Uterus (tissue), 4 donors: ENCODE results near the gene PRRC2C. TPM values are rescaled to one million over a fixed set of nuclear protein-coding genes. Genes with fewer than 3 reads are reported as not detected.

Experiments used
- DNase-seq, 2 donors: peaks; one replicate each; pipeline ENCODE4 v3.0.0-alpha.2; 2019 to 2020
- H3K27ac ChIP-seq, 2 donors: fragments of 200-600 bp; sonication (generic); 1 replicate in 1 of 2; 2 replicates in 1 of 2; pipeline ENCODE4 v1.5.1; 2016 to 2018
- H3K27me3 ChIP-seq, 2 donors: fragments of 200-600 bp; sonication (generic); one replicate each; pipeline ENCODE4 v1.5.1; 2018 to 2019; ENCODE audit warnings: control low read depth in 1 of 2
- H3K36me3 ChIP-seq, 2 donors: fragments of 200-600 bp; sonication (generic); one replicate each; pipeline ENCODE4 v1.5.1; 2019; ENCODE audit warnings: control low read depth in 1 of 2
- H3K4me1 ChIP-seq, 2 donors: fragments of 200-600 bp; sonication (generic); one replicate each; pipeline ENCODE4 v1.5.1; 2018 to 2019; ENCODE audit warnings: control low read depth in 1 of 2
- H3K4me3 ChIP-seq, 2 donors: fragments of 200-600 bp; sonication (generic); 1 replicate in 1 of 2; 2 replicates in 1 of 2; pipeline ENCODE4 v1.5.1; 2018 to 2019; ENCODE audit warnings: mild to moderate bottlenecking in 1 of 2
- H3K9me3 ChIP-seq, 2 donors: fragments of 200-600 bp; sonication (generic); one replicate each; pipeline ENCODE4 v1.5.1; 2019; ENCODE audit warnings: control low read depth in 1 of 2
- CTCF ChIP-seq, 4 experiments: fragments of 200-600 bp in 2 of 4; fragments of 450-650 bp in 2 of 4; sonication (generic) in 2 of 4; IDR thresholded peaks; one replicate each; pipeline ENCODE4 v1.5.1; 2016 to 2019; ENCODE audit warnings: antibody characterized with exemption in 4 of 4, mild to moderate bottlenecking in 2 of 4, moderate library complexity in 1 of 4
- POLR2A ChIP-seq, 2 donors: fragments of 450-650 bp; IDR thresholded peaks; one replicate each; pipeline ENCODE4 v1.6.1; 2016; ENCODE audit warnings: antibody characterized with exemption in 2 of 2, mild to moderate bottlenecking in 1 of 2, moderate library complexity in 1 of 2
- intact Hi-C: fragments of 100-400 bp; cut with DNase I; formaldehyde crosslinking; loops from one replicate; pipeline ENCODE4 v1.15.1; 2023; ENCODE audit warnings: low total_unique reads
- total RNA-seq, 4 donors: library from RNA; depleted of rRNA in 3 of 4; stranded (reverse); fragments of >200 nt in 3 of 4; gene quantifications; one replicate each; pipeline versions ENCODE4 v1.1.0 to v1.2.4, GENCODE V29; 2014 to 2023
- donor health status: DM: yes; HTN: yes; CAD: no.

PRRC2C gene
- total RNA-seq, 4 donors from 2014 or later = 32.1 to 210 (median 76.1) TPM

GRCh38 chr1:171472183-171472647 is 13.1 kb upstream of the PRRC2C start:
- DNase-seq = no peak
- no peak overlapping the region for H3K4me3 ChIP-seq
- H3K36me3 ChIP-seq = no peaks in the 10 kb centered on the region
- intact Hi-C loops = no loop called here
- H3K27ac ChIP-seq = no peak overlapping the region
- H3K4me1 ChIP-seq = no peaks in the 10 kb centered on the region
- H3K9me3 ChIP-seq = no peaks in the 10 kb centered on the region
- H3K27me3 ChIP-seq = no peaks in the 10 kb centered on the region
- no peak for TF ChIP-seq POLR2A (IDR thresholded peaks at IDR 0.05)
- TF ChIP-seq CTCF (IDR thresholded peaks at IDR 0.05) = no peak

- Histone ChIP-seq H3K4me1 (no peaks in the 10 kb centered on the region), H3K9me3 (no peaks in the 10 kb centered on the region)
Observed at GRCh38 chr1:171476829-171477228, 8.5 kb upstream of the PRRC2C start.

GRCh38 chr1:171477804-171478203 is 7.5 kb upstream of the PRRC2C start:
- H3K36me3 ChIP-seq = no peaks in the 10 kb centered on the region
- intact Hi-C loops = no loop called here
- TF ChIP-seq CTCF (IDR thresholded peaks at IDR 0.05) = no peak
- no peak for TF ChIP-seq POLR2A (IDR thresholded peaks at IDR 0.05)

More at GRCh38 chr1:171476829-171477228, 8.5 kb upstream of the PRRC2C start:
- TF ChIP-seq CTCF (IDR thresholded peaks at IDR 0.05) (no peak), POLR2A (IDR thresholded peaks at IDR 0.05) (no peak)
- intact Hi-C loops = no loop called here
- Histone ChIP-seq H3K27me3 (no peaks in the 10 kb centered on the region), H3K27ac (no peak overlapping the region), H3K36me3 (no peaks in the 10 kb centered on the region), H3K4me3 (no peak overlapping the region)
- DNase-seq = no peak

GRCh38 chr1:171480035-171480434 is 5.3 kb upstream of the PRRC2C start:
- H3K27ac ChIP-seq = no peak overlapping the region
- H3K4me3 ChIP-seq = no peak overlapping the region
- no peak for DNase-seq
- intact Hi-C loops = no loop called here
- no peaks in the 10 kb centered on the region for H3K27me3 ChIP-seq
- no peaks in the 10 kb centered on the region for H3K4me1 ChIP-seq
- H3K9me3 ChIP-seq = no peaks in the 10 kb centered on the region
- H3K36me3 ChIP-seq = no peaks in the 10 kb centered on the region
- TF ChIP-seq CTCF (IDR thresholded peaks at IDR 0.05) (no peak), POLR2A (IDR thresholded peaks at IDR 0.05) (no peak)

More at GRCh38 chr1:171477804-171478203, 7.5 kb upstream of the PRRC2C start:
- no peaks in the 10 kb centered on the region for H3K4me1 ChIP-seq
- no peak for DNase-seq
- no peak overlapping the region for H3K27ac ChIP-seq
- H3K9me3 ChIP-seq = no peaks in the 10 kb centered on the region
- H3K4me3 ChIP-seq = no peak overlapping the region
- H3K27me3 ChIP-seq = no peaks in the 10 kb centered on the region

GRCh38 chr1:171484760-171485374 is 463 bp upstream of the PRRC2C start:
- Histone ChIP-seq H3K36me3 (no peaks in the 10 kb centered on the region), H3K27me3 (no peaks in the 10 kb centered on the region), H3K27ac (peak overlapping the region; percentile 98), H3K9me3 (no peaks in the 10 kb centered on the region), H3K4me1 (peaks cover 7 to 8% of the 10 kb centered on the region in 2 donors), H3K4me3 (peak overlapping the region; percentile 91 to 97)
- intact Hi-C loops = no loop called here
- no peak for TF ChIP-seq POLR2A (IDR thresholded peaks at IDR 0.05)
- TF ChIP-seq CTCF (IDR thresholded peaks at IDR 0.05) = no peak
- DNase-seq = peak in 1 of 2 donors; percentile 16
